Smooth muscle cell (in vitro differentiated cells): ENCODE data around the gene CERS6. TPM values are rescaled to one million over a fixed set of nuclear protein-coding genes. Genes with fewer than 3 reads are reported as not detected.

Experiments used
- DNase-seq: peaks from one replicate; lab custom pipeline; 2025; ENCODE audit not compliant: unreplicated experiment; lab: John Stamatoyannopoulos, UW
- H2AFZ ChIP-seq: fragments of 200-600 bp; sonication (generic); 2 replicates; pipeline ENCODE4 v1.6.0; 2016; ENCODE audit warnings: antibody characterized with exemption, low read depth, mild to moderate bottlenecking
- H3F3A ChIP-seq: fragments of 200-600 bp; sonication (generic); 2 replicates; pipeline ENCODE4 v1.6.0; 2017; ENCODE audit warnings: antibody characterized with exemption, low read depth
- H3K27ac ChIP-seq: fragments of 200-600 bp; sonication (generic); 2 replicates; pipeline ENCODE4 v1.5.1; 2016; ENCODE audit warnings: low read depth, mild to moderate bottlenecking
- H3K27me3 ChIP-seq: fragments of 200-600 bp; sonication (generic); 2 replicates; pipeline ENCODE4 v1.6.1; 2016; ENCODE audit warnings: low read depth, mild to moderate bottlenecking
- H3K36me3 ChIP-seq: fragments of 200-600 bp; sonication (generic); 2 replicates; pipeline ENCODE4 v1.5.1; 2016; ENCODE audit warnings: low read depth
- H3K4me1 ChIP-seq: fragments of 200-600 bp; sonication (generic); 2 replicates; pipeline ENCODE4 v1.5.1; 2016; ENCODE audit warnings: low read depth
- H3K4me2 ChIP-seq: fragments of 200-600 bp; sonication (generic); 2 replicates; pipeline ENCODE4 v1.6.0; 2016; ENCODE audit warnings: mild to moderate bottlenecking
- H3K4me3 ChIP-seq: fragments of 200-600 bp; sonication (generic); 2 replicates; pipeline ENCODE4 v1.5.1; 2016; ENCODE audit warnings: mild to moderate bottlenecking
- H3K79me2 ChIP-seq: fragments of 200-600 bp; sonication (generic); 2 replicates; pipeline ENCODE4 v1.6.0; 2016; ENCODE audit warnings: low read depth, mild to moderate bottlenecking
- H3K9ac ChIP-seq: fragments of 200-600 bp; sonication (generic); 2 replicates; pipeline ENCODE4 v1.6.0; 2016; ENCODE audit warnings: low read depth
- H3K9me3 ChIP-seq: fragments of 200-600 bp; sonication (generic); replicated peaks from 2 replicates; pipeline ENCODE4 v1.5.1; 2016; ENCODE audit warnings: low read depth
- H4K20me1 ChIP-seq: fragments of 200-600 bp; sonication (generic); 2 replicates; pipeline ENCODE4 v1.6.0; 2016; ENCODE audit warnings: low read depth
- WGBS: methylation state at CpG from one replicate; pipeline ENCODE4 v1.1.7; 2016; ENCODE audit warnings: low lambda C conversion rate; 5-methylcytosine and 5-hydroxymethylcytosine counted together
- polyA plus RNA-seq: library from polyadenylated mRNA; unstranded; fragments of >200 nt; fragmentation: Nextera tagmentation; extraction: Ambion mirVana; gene quantifications from 2 replicates; pipeline ENCODE4 v1.2.1, GENCODE V29; 2016
- total RNA-seq: library from RNA; depleted of rRNA; stranded (reverse); fragments of >200 nt; gene quantifications from 2 replicates; pipeline ENCODE4 v1.2.3, GENCODE V29; 2014
- TF ChIP-seq, protein P1 (sequence below): fragments of 200-600 bp; sonication (generic); IDR thresholded peaks from 2 replicates; pipeline ENCODE4 v1.5.1; 2017; ENCODE audit warnings: borderline replicate concordance, mild to moderate bottlenecking, antibody characterized with exemption; ENCODE audit not compliant: insufficient read depth, poor library complexity, severe bottlenecking

CERS6 gene
- total and polyA plus RNA-seq, 2 experiments from 2014 or later, result 9.2 to 26.6 TPM

GRCh38 chr2:168801961-168802858 lies 346.1 kb downstream of the CERS6 start, which contains the start of gene NOSTRIN:
TSS of gene NOSTRIN (plus strand) at chr2:168802637. CDS start at chr2:168802647, 10 bp downstream.
- H4K20me1 ChIP-seq, result no peaks in the 10 kb centered on the region
- H3K27ac ChIP-seq, result peak within 1 kb of the TSS; percentile 10
- TF ChIP-seq, protein P1, sequence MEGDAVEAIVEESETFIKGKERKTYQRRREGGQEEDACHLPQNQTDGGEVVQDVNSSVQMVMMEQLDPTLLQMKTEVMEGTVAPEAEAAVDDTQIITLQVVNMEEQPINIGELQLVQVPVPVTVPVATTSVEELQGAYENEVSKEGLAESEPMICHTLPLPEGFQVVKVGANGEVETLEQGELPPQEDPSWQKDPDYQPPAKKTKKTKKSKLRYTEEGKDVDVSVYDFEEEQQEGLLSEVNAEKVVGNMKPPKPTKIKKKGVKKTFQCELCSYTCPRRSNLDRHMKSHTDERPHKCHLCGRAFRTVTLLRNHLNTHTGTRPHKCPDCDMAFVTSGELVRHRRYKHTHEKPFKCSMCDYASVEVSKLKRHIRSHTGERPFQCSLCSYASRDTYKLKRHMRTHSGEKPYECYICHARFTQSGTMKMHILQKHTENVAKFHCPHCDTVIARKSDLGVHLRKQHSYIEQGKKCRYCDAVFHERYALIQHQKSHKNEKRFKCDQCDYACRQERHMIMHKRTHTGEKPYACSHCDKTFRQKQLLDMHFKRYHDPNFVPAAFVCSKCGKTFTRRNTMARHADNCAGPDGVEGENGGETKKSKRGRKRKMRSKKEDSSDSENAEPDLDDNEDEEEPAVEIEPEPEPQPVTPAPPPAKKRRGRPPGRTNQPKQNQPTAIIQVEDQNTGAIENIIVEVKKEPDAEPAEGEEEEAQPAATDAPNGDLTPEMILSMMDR, result no peak
- no peaks in the 10 kb centered on the region for H3K27me3 ChIP-seq
- H3K4me3 ChIP-seq, result peak within 1 kb of the TSS; percentile 21
- H3K9ac ChIP-seq, result no peak within 1 kb of the TSS
- peaks cover 6% of the 10 kb centered on the region for H3K4me1 ChIP-seq
- H3K36me3 ChIP-seq, result no peaks in the 10 kb centered on the region
- no peak for DNase-seq
- H3F3A ChIP-seq, result no peaks in the 10 kb centered on the region
- H3K79me2 ChIP-seq, result no peaks in the 10 kb centered on the region
- 26% methylated on average over 10 of the region's 10 CpGs for WGBS
- H2AFZ ChIP-seq, result peak within 1 kb of the TSS; percentile 59
- H3K9me3 ChIP-seq, result no peaks in the 10 kb centered on the region
- H3K4me2 ChIP-seq, result peak within 1 kb of the TSS; percentile 35

DNA sequence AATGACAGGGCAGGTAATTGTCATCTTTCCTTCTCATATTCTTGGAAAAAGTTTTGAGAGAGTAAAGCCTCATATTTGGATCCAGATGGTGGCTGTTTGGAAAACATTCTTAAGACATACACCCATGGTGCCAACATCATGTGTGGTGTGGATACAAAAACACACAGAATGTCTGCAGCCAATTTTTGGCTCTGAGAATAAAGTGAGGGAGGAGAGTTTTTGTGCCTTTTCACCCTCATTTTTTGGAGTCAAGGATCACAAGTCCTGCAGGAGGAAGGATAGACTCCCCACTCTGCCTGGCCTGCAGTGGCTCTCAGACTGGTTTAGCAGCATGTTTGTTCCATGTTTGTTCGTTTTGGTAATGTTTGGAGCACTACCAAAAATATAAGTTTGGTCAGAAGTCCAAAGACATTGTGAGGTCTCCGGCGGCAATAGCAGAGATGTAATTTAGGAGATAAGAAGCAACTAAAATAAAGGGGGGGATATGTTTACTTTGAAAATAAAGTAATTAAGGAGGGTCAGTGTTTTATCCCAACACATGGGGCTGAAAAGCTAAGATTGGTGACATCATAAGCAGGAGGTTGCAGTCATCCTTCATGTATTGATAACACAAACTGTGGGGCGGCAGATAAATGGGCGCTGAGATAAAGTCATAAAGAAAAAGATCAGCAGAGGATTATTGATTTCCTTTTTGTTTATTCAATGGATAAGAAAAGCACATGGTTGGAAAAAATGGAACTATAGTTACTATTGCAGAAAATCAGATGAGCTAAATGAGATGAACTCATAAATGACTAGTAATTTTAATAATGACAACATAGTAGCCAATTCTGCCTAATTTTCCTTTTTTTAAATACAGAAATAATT lies 347.0 kb downstream of the CERS6 start:
- 67% methylated on average over 5 of the region's 5 CpGs for WGBS
- Histone ChIP-seq H4K20me1 (no peaks in the 10 kb centered on the region), H3K27ac (peak overlapping the region; percentile 10), H3K9me3 (no peaks in the 10 kb centered on the region), H3K4me2 (peak overlapping the region; percentile 35), H2AFZ (peak overlapping the region; percentile 59), H3K36me3 (no peaks in the 10 kb centered on the region), H3K79me2 (no peaks in the 10 kb centered on the region), H3K9ac (no peak overlapping the region), H3F3A (no peaks in the 10 kb centered on the region), H3K4me3 (peak overlapping the region; percentile 21), H3K27me3 (no peaks in the 10 kb centered on the region), H3K4me1 (peaks cover 6% of the 10 kb centered on the region)
- no peak for DNase-seq
- TF ChIP-seq, protein P1, result no peak

DNA sequence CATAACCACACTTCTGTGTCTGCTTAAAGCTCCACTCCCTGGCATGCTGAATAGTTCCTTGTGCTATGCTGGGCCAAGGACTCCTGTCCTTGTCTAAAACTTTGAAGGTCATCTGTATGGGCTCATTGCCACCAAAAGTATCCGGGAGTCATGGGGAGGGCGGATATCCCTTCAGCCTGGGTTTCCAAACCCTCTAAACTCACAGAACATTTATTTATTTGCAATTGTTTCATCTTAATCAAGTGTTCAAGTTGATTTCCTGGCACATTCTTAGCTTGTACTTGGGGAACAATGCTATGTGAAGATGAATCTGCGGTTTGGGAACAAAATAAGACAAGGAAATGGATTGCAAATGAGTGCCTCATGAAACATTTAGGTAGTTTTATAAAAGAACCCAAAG lies 348.1 kb downstream of the CERS6 start:
- Histone ChIP-seq H4K20me1 (no peaks in the 10 kb centered on the region), H3K4me1 (no peaks in the 10 kb centered on the region), H3K27me3 (no peaks in the 10 kb centered on the region), H3K9me3 (no peaks in the 10 kb centered on the region), H3K4me3 (no peak overlapping the region), H2AFZ (no peak overlapping the region), H3K36me3 (no peaks in the 10 kb centered on the region), H3K27ac (no peak overlapping the region), H3K9ac (no peak overlapping the region), H3F3A (no peaks in the 10 kb centered on the region), H3K4me2 (no peak overlapping the region), H3K79me2 (no peaks in the 10 kb centered on the region)
- 91% methylated on average over 3 of the region's 3 CpGs for WGBS
- DNase-seq, result no peak
- TF ChIP-seq, protein P1, result no peak
